ENCODE data around the gene LRRC58. TPM values are rescaled to one million over a fixed set of nuclear protein-coding genes. Genes with fewer than 3 reads are reported as not detected.

LRRC58 gene
- total and polyA plus RNA-seq, 2 of the 13 experiments (the other 11 are each of a cell fraction or from before 2014, with no cell fraction given): 9.7 to 17.3 TPM

DNA sequence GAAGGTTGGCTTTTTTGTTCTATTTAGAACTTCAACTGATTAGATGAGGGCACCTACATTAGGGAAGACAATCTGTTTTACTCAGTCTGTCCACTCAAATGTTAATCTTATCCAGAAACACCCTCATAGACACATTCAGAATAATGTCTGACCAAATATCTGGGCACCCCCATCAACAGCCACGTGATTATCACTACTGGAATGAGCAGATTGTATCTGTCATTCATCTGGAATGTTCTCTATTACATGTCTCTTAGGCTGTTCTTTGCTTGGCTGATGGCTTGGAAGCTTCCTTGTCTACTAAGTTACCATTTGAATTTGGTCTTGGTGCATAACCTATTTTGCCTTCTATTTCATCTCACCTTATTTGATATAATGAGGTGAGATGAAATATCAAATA, 15.7 kb upstream of the LRRC58 start (continued):
- TF ChIP-seq, protein P1, sequence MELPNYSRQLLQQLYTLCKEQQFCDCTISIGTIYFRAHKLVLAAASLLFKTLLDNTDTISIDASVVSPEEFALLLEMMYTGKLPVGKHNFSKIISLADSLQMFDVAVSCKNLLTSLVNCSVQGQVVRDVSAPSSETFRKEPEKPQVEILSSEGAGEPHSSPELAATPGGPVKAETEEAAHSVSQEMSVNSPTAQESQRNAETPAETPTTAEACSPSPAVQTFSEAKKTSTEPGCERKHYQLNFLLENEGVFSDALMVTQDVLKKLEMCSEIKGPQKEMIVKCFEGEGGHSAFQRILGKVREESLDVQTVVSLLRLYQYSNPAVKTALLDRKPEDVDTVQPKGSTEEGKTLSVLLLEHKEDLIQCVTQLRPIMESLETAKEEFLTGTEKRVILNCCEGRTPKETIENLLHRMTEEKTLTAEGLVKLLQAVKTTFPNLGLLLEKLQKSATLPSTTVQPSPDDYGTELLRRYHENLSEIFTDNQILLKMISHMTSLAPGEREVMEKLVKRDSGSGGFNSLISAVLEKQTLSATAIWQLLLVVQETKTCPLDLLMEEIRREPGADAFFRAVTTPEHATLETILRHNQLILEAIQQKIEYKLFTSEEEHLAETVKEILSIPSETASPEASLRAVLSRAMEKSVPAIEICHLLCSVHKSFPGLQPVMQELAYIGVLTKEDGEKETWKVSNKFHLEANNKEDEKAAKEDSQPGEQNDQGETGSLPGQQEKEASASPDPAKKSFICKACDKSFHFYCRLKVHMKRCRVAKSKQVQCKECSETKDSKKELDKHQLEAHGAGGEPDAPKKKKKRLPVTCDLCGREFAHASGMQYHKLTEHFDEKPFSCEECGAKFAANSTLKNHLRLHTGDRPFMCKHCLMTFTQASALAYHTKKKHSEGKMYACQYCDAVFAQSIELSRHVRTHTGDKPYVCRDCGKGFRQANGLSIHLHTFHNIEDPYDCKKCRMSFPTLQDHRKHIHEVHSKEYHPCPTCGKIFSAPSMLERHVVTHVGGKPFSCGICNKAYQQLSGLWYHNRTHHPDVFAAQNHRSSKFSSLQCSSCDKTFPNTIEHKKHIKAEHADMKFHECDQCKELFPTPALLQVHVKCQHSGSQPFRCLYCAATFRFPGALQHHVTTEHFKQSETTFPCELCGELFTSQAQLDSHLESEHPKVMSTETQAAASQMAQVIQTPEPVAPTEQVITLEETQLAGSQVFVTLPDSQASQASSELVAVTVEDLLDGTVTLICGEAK (IDR thresholded peaks at IDR 0.05): no peak
- TF ChIP-seq, protein P1 (CRISPR knock-in tag; IDR thresholded peaks at IDR 0.05): no peak
- no peak for TF ChIP-seq NAIF1 (CRISPR knock-in tag; IDR thresholded peaks at IDR 0.05; ENCODE audit: borderline replicate concordance)
- TF ChIP-seq, protein P2, sequence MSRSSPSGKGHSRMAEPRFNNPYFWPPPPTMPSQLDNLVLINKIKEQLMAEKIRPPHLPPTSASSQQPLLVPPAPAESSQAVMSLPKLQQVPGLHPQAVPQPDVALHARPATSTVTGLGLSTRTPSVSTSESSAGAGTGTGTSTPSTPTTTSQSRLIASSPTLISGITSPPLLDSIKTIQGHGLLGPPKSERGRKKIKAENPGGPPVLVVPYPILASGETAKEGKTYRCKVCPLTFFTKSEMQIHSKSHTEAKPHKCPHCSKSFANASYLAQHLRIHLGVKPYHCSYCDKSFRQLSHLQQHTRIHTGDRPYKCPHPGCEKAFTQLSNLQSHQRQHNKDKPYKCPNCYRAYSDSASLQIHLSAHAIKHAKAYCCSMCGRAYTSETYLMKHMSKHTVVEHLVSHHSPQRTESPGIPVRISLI (CRISPR knock-in tag; IDR thresholded peaks at IDR 0.05; ENCODE audit: borderline replicate concordance): no peak
- no peak for TF ChIP-seq SYNCRIP (IDR thresholded peaks at IDR 0.05; ENCODE audit: insufficient read depth, low read depth, low read length)
- no peak for TF ChIP-seq AKAP8 (CRISPR knock-in tag; IDR thresholded peaks at IDR 0.05)
- TF ChIP-seq RXRB (CRISPR knock-in tag; IDR thresholded peaks at IDR 0.05; ENCODE audit: borderline replicate concordance): no peak
- TF ChIP-seq ZNF543 (CRISPR knock-in tag; IDR thresholded peaks at IDR 0.05): no peak
- TF ChIP-seq MED8 (CRISPR knock-in tag; IDR thresholded peaks at IDR 0.05; ENCODE audit: insufficient replicate concordance): no peak
- no peak for TF ChIP-seq NFYC (CRISPR knock-in tag; IDR thresholded peaks at IDR 0.05)
- TF ChIP-seq YEATS2 (CRISPR knock-in tag; IDR thresholded peaks at IDR 0.05; ENCODE audit: borderline replicate concordance): no peak
- TF ChIP-seq ZNF549 (CRISPR knock-in tag; IDR thresholded peaks at IDR 0.05): no peak

Data from HepG2 (cell line).